ENCODE measurements around the gene FAM236B.
"Not testable (repeated sequence)": the region's sequence is repeated elsewhere in the genome, so short reads cannot be mapped to it uniquely, and the experiment has no call there.

Gene FAM236B

GRCh38 chrX:72782560-72782959 lies at the start of gene FAM236B:
FAM236B (minus strand) TSS chrX:72782660; CDS start chrX:72782560, 100 bp downstream.
- H3K27ac ChIP-seq = not testable (repeated sequence)

GRCh38 chrX:72830701-72831100 lies 48.2 kb upstream of the FAM236B start:
- not testable (repeated sequence) for H3K27ac ChIP-seq

- not testable (repeated sequence) for H3K27ac ChIP-seq
Measured at GRCh38 chrX:72808110-72808509, 25.6 kb upstream of the FAM236B start, which contains the start of gene FAM236D. FAM236D (minus strand) TSS chrX:72808210; CDS start chrX:72808110, 100 bp downstream.

- not testable (repeated sequence) for H3K27ac ChIP-seq
Measured at GRCh38 chrX:72790390-72790789, 7.9 kb upstream of the FAM236B start.

- not testable (repeated sequence) for H3K27ac ChIP-seq
Measured at GRCh38 chrX:72788142-72788541, 5.7 kb upstream of the FAM236B start.

GRCh38 chrX:72783964-72784363 lies 1.5 kb upstream of the FAM236B start:
- H3K27ac ChIP-seq = not testable (repeated sequence)

GRCh38 chrX:72783365-72783936 lies 991 bp upstream of the FAM236B start:
- not testable (repeated sequence) for H3K27ac ChIP-seq

GRCh38 chrX:72778146-72778545 lies 4.3 kb downstream of the FAM236B start:
- not testable (repeated sequence) for H3K27ac ChIP-seq

GRCh38 chrX:72777467-72777790 lies 5.0 kb downstream of the FAM236B start:
- H3K27ac ChIP-seq = not testable (repeated sequence)

GRCh38 chrX:72776653-72777466 lies 5.6 kb downstream of the FAM236B start, which contains the start of gene DMRTC1B:
DMRTC1B (plus strand) TSS chrX:72776890; CDS start chrX:72845136, 68,246 bp downstream.
- H3K27ac ChIP-seq = not testable (repeated sequence)

- not testable (repeated sequence) for H3K27ac ChIP-seq
Measured at GRCh38 chrX:72760454-72760853, 22.0 kb downstream of the FAM236B start.

- not testable (repeated sequence) for H3K27ac ChIP-seq
Measured at GRCh38 chrX:72748545-72748944, 33.9 kb downstream of the FAM236B start.

- H3K27ac ChIP-seq = not testable (repeated sequence)
Measured at GRCh38 chrX:72745546-72745945, 36.9 kb downstream of the FAM236B start.

GRCh38 chrX:72735561-72735960 lies 46.9 kb downstream of the FAM236B start:
- H3K27ac ChIP-seq = no peak overlapping the region
- no peak for TF ChIP-seq ZFX (IDR thresholded peaks at IDR 0.05; ENCODE audit: borderline replicate concordance)
- TF ChIP-seq CTCF (IDR thresholded peaks at IDR 0.05) = no peak

- not testable (repeated sequence) for H3K27ac ChIP-seq
Measured at GRCh38 chrX:72733636-72734035, 48.8 kb downstream of the FAM236B start.
